ENCODE data around the gene SLC25A43. TPM values are rescaled to one million over a fixed set of nuclear protein-coding genes. Genes with fewer than 3 reads are reported as not detected.

SLC25A43 gene
- total RNA-seq, 2 experiments from 2014 or later: 0.91 to 1.0 TPM

DNA sequence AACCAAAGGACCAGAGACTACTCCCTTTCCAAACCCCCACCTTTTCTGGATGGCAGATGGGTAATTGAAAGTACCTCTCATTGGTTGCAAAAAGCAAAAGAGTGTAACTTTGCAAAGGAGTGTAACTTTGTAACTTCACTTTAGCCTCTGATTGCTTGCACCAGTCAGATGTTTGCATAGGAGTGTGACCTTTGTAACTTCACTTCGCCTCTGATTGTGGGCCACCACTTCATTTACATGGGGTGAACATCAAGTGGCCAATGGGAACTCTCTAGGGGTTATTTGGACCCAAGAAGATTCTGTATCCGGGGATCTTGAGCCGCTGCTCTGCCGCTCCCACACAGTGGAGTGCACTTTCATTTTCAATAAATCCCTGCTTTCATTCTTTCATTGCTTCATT, 9.9 kb upstream of the SLC25A43 start:
- intact Hi-C loops (cut with DNase I, micrococcal nuclease): no loop called here
- Histone ChIP-seq H3K9me3 (ENCODE audit: control insufficient read depth in 1 of 2, insufficient read depth in 1 of 2, low read length in 2 of 2) (no peaks in the 10 kb centered on the region), H3K27me3 (ENCODE audit: control insufficient read depth in 1 of 2, insufficient read depth in 2 of 2, low read length in 2 of 2) (no peaks in the 10 kb centered on the region), H3K4me1 (ENCODE audit: insufficient read depth, low read length) (no peaks in the 10 kb centered on the region), H3K36me3 (ENCODE audit: insufficient read depth, low read length) (no peaks in the 10 kb centered on the region), H3K27ac (ENCODE audit: low read depth in 1 of 2, low read length in 2 of 2) (no peak overlapping the region), H3K4me3 (ENCODE audit: low read length) (no peak overlapping the region)
- DNase-seq (no peak), ATAC-seq (ENCODE audit: poor library complexity) (no peak)
- no peak overlapping the region for H3K27ac Mint-ChIP-seq
- CTCF ChIA-PET: no interaction called here
- TF ChIP-seq CTCF (IDR thresholded peaks at IDR 0.05): no peak
- H3K4me3 Mint-ChIP-seq: no peak overlapping the region
- POLR2A ChIA-PET: no interaction called here
- no peaks in the 10 kb centered on the region for H3K9me3 Mint-ChIP-seq
- no peaks in the 10 kb centered on the region for H3K4me1 Mint-ChIP-seq (ENCODE audit: low read depth)
- H3K36me3 Mint-ChIP-seq (ENCODE audit: low read depth): no peaks in the 10 kb centered on the region
- no peaks in the 10 kb centered on the region for H3K27me3 Mint-ChIP-seq

GRCh38 chrX:119389871-119390501, 9.2 kb upstream of the SLC25A43 start:
- no peaks in the 10 kb centered on the region for H3K36me3 Mint-ChIP-seq (ENCODE audit: low read depth)
- POLR2A ChIA-PET: no interaction called here
- no peaks in the 10 kb centered on the region for H3K4me1 Mint-ChIP-seq (ENCODE audit: low read depth)
- no peaks in the 10 kb centered on the region for H3K36me3 ChIP-seq (ENCODE audit: insufficient read depth, low read length)
- no peaks in the 10 kb centered on the region for H3K9me3 ChIP-seq (ENCODE audit: control insufficient read depth in 1 of 2, insufficient read depth in 1 of 2, low read length in 2 of 2)
- H3K4me3 ChIP-seq (ENCODE audit: low read length): no peak overlapping the region
- no peak overlapping the region for H3K27ac ChIP-seq (ENCODE audit: low read depth in 1 of 2, low read length in 2 of 2)
- DNase-seq: no peak
- no peaks in the 10 kb centered on the region for H3K27me3 ChIP-seq (ENCODE audit: control insufficient read depth in 1 of 2, insufficient read depth in 2 of 2, low read length in 2 of 2)
- H3K27me3 Mint-ChIP-seq: no peaks in the 10 kb centered on the region
- no peaks in the 10 kb centered on the region for H3K4me1 ChIP-seq (ENCODE audit: insufficient read depth, low read length)
- no peaks in the 10 kb centered on the region for H3K9me3 Mint-ChIP-seq
- CTCF ChIA-PET: no interaction called here
- TF ChIP-seq CTCF (IDR thresholded peaks at IDR 0.05): no peak
- intact Hi-C loops (cut with DNase I, micrococcal nuclease): no loop called here
- no peak overlapping the region for H3K4me3 Mint-ChIP-seq
- H3K27ac Mint-ChIP-seq: no peak overlapping the region
- no peak for ATAC-seq (ENCODE audit: poor library complexity)

DNA sequence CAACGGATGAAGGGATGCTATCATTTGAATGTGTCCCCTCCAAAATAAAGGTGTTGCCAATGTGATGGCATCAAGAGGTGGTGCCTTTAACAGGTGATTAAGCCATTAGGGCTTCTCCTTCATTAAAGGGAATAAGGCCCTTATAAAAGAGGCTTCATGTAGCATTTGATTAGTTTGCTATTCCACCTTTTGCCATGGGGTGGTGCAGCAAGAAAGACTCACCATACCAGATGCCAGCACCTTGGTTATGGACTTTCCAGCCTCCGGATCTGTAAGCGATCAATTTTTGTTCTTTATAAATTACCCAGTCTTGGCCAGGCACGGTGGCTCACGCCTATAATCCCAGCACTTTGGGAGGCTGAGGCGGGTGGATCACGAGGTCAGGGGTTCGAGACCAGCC, 7.9 kb upstream of the SLC25A43 start:
- Mint-ChIP-seq H3K4me3 (no peak overlapping the region), H3K9me3 (no peaks in the 10 kb centered on the region), H3K36me3 (ENCODE audit: low read depth) (no peaks in the 10 kb centered on the region), H3K4me1 (ENCODE audit: low read depth) (no peaks in the 10 kb centered on the region), H3K27ac (no peak overlapping the region), H3K27me3 (no peaks in the 10 kb centered on the region)
- ChIA-PET POLR2A (no interaction called here), CTCF (no interaction called here)
- Histone ChIP-seq H3K27ac (ENCODE audit: low read depth in 1 of 2, low read length in 2 of 2) (no peak overlapping the region), H3K4me1 (ENCODE audit: insufficient read depth, low read length) (no peaks in the 10 kb centered on the region), H3K36me3 (ENCODE audit: insufficient read depth, low read length) (no peaks in the 10 kb centered on the region), H3K4me3 (ENCODE audit: low read length) (no peak overlapping the region), H3K9me3 (ENCODE audit: control insufficient read depth in 1 of 2, insufficient read depth in 1 of 2, low read length in 2 of 2) (no peaks in the 10 kb centered on the region), H3K27me3 (ENCODE audit: control insufficient read depth in 1 of 2, insufficient read depth in 2 of 2, low read length in 2 of 2) (no peaks in the 10 kb centered on the region)
- peak in 2 of 14 experiments; percentile 6 to 10 for DNase-seq
- ATAC-seq (ENCODE audit: poor library complexity): no peak
- intact Hi-C loops (cut with DNase I, micrococcal nuclease): no loop called here
- no peak for TF ChIP-seq CTCF (IDR thresholded peaks at IDR 0.05)

Data from CD4-positive, alpha-beta T cell (primary cell).